Chondrocyte (in vitro differentiated cells): Measurements from ENCODE around the gene SEC31A. TPM values are rescaled to one million over a fixed set of nuclear protein-coding genes. Genes with fewer than 3 reads are reported as not detected.

Source experiments
- DNase-seq: peaks from one replicate; pipeline ENCODE4 v3.0.0; 2021; ENCODE audit warnings: mixed read lengths, low spot score
- H3K27ac Mint-ChIP-seq: one replicate; pipeline ENCODE4 v1.8.0; 2021; ENCODE audit warnings: mild to moderate bottlenecking, moderate library complexity, mixed read lengths; ENCODE audit not compliant: unreplicated experiment
- H3K27me3 Mint-ChIP-seq: 2 replicates; pipeline ENCODE4 v1.8.0; 2021; ENCODE audit warnings: low read depth, mixed read lengths
- H3K36me3 Mint-ChIP-seq: 2 replicates; pipeline ENCODE4 v1.8.0; 2021; ENCODE audit warnings: low read depth, mixed read lengths
- H3K4me1 Mint-ChIP-seq: 2 replicates; pipeline ENCODE4 v1.8.0; 2021; ENCODE audit warnings: low read depth, mild to moderate bottlenecking, mixed read lengths
- H3K4me3 Mint-ChIP-seq: one replicate; pipeline ENCODE4 v1.8.0; 2021; ENCODE audit warnings: mild to moderate bottlenecking, moderate library complexity, mixed read lengths; ENCODE audit not compliant: unreplicated experiment
- H3K9me3 Mint-ChIP-seq: 2 replicates; pipeline ENCODE4 v1.8.0; 2021; ENCODE audit warnings: low read depth, mixed read lengths
- total RNA-seq: library from RNA; stranded (reverse); gene quantifications from 3 replicates; pipeline ENCODE4 v1.2.1, GENCODE V29; 2021
- TF ChIP-seq, protein P1 (sequence below): fragments of 200-600 bp; sonication (generic); IDR thresholded peaks from 2 replicates; pipeline ENCODE4 v1.5.0; 2021; ENCODE audit warnings: antibody characterized with exemption, mild to moderate bottlenecking, moderate library complexity

The SEC31A gene
- total RNA-seq, 1 donor from 2014 or later, result 421 TPM

DNA sequence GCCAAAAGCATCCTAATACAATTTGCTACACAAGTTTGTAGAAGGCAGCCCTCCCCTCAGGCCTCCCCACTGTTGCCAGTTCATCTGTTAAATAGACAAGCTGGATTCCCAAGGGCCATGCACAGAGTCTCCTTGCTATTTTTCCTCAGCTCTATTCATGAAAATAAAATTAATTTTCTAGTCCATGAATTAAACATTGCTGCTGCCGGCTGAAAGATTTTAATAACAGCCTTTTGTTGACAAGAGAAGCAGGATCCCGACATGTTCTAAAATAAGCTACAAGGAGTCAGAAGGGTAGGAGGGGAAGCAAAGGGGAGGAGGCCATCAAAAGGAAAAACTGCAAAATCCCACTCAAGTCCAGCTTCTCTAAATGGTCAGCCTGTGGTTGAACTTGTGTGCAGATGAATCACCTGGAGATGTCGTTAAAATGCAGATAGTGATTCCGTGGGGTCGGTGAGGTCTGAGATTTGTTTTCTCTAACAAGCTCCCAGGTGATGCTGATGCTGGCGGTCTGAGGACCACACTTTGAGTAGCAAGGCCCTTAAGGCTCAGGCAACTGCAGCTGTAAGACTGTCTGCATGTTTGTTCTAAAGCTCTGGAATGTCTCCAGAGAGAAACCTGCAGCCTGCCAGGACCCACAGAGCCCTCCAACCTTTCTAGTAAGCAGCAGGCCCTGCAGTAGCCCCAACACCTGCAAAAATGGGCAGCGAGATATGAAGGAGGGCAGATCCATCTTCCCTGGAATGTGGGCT lies 101.8 kb downstream of the SEC31A start:
- no peaks in the 10 kb centered on the region for H3K27me3 Mint-ChIP-seq
- H3K4me3 Mint-ChIP-seq, result no peak overlapping the region
- H3K4me1 Mint-ChIP-seq, result peaks cover 46% of the 10 kb centered on the region
- no peaks in the 10 kb centered on the region for H3K9me3 Mint-ChIP-seq
- DNase-seq, result no peak
- TF ChIP-seq, protein P1, sequence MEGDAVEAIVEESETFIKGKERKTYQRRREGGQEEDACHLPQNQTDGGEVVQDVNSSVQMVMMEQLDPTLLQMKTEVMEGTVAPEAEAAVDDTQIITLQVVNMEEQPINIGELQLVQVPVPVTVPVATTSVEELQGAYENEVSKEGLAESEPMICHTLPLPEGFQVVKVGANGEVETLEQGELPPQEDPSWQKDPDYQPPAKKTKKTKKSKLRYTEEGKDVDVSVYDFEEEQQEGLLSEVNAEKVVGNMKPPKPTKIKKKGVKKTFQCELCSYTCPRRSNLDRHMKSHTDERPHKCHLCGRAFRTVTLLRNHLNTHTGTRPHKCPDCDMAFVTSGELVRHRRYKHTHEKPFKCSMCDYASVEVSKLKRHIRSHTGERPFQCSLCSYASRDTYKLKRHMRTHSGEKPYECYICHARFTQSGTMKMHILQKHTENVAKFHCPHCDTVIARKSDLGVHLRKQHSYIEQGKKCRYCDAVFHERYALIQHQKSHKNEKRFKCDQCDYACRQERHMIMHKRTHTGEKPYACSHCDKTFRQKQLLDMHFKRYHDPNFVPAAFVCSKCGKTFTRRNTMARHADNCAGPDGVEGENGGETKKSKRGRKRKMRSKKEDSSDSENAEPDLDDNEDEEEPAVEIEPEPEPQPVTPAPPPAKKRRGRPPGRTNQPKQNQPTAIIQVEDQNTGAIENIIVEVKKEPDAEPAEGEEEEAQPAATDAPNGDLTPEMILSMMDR, result no peak
- H3K27ac Mint-ChIP-seq, result no peak overlapping the region
- peaks cover 2% of the 10 kb centered on the region for H3K36me3 Mint-ChIP-seq

GRCh38 chr4:82787342-82787741 lies 103.6 kb downstream of the SEC31A start:
- TF ChIP-seq, protein P1, result no peak
- Mint-ChIP-seq H3K27me3 (no peaks in the 10 kb centered on the region), H3K9me3 (no peaks in the 10 kb centered on the region), H3K27ac (no peak overlapping the region), H3K36me3 (peaks cover 2% of the 10 kb centered on the region), H3K4me1 (peaks cover 49% of the 10 kb centered on the region), H3K4me3 (no peak overlapping the region)
- no peak for DNase-seq

DNA sequence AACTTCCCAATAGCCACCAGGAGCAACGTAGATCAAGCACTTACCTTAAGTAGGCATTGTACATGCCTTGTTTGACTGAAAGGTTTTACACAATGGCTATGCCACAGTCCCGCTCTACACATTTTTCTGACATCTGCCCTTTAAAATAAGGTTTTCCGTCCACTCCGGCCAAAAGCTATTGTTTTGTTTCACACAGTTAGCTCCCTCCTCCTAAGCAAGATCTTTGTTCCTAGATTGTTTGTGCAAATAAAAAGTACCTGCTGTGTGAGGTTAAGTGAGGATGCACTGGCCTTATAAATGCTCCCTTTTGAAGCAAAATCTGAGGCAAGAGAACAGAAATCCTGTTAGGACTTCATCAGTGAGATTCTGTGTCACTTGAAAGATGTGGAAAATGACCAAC lies 104.1 kb downstream of the SEC31A start:
- TF ChIP-seq, protein P1, result no peak
- peaks cover 53% of the 10 kb centered on the region for H3K4me1 Mint-ChIP-seq
- no peak overlapping the region for H3K4me3 Mint-ChIP-seq
- H3K9me3 Mint-ChIP-seq, result no peaks in the 10 kb centered on the region
- H3K36me3 Mint-ChIP-seq, result peaks cover 2% of the 10 kb centered on the region
- no peaks in the 10 kb centered on the region for H3K27me3 Mint-ChIP-seq
- no peak overlapping the region for H3K27ac Mint-ChIP-seq
- DNase-seq, result no peak

DNA sequence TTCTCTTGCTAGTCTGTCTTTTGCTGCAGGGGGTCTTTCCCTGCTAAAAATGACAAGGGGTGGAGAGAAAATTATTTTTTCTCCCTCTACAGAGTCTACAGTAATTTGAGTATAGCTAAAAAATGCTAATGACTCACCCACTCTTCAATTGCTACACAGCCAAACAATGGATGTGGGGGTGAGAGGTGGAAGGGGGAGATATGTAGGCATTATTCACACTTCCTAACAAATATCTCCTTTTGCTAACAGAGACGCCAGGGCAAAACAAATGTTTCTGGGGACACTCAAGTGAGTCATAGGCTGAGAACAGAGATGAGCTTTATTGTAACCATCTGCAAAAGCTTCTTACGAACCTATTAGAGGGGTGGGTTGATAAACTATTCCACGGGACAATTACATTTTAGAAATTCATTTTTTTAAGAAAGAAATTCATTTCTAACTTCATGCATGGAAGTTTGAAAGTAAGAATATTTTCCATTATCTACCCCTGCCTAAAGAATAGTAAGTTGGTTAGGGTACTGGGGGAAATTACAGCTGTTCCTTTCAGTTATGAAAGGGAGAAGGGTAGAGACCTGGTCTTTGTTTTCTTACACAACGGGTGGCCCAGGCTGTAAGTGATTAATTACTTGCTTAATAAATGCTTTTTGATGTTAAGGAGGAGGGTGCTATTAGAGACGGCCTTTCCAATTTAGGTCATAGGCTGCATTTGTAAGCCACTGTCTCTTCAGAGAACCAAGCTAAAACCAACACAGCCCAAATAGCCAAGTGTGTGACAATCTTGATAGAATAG lies 105.1 kb downstream of the SEC31A start:
- peaks cover 63% of the 10 kb centered on the region for H3K4me1 Mint-ChIP-seq
- H3K36me3 Mint-ChIP-seq, result peaks cover 2% of the 10 kb centered on the region
- H3K27me3 Mint-ChIP-seq, result no peaks in the 10 kb centered on the region
- no peaks in the 10 kb centered on the region for H3K9me3 Mint-ChIP-seq
- no peak overlapping the region for H3K4me3 Mint-ChIP-seq
- TF ChIP-seq, protein P1, result no peak
- no peak for DNase-seq
- peak overlapping the region; percentile 87 for H3K27ac Mint-ChIP-seq
